NAMALWA (cell line): ENCODE measurements around the gene TUBG1.
"Not testable (repeated sequence)": the region's sequence is repeated elsewhere in the genome, so short reads cannot be mapped to it uniquely, and the experiment has no call there.

ENCODE experiments used
- DNase-seq: peaks from one replicate; pipeline ENCODE4 v3.0.0-alpha.2; 2015; ENCODE audit warnings: low spot score

TUBG1 gene

GRCh38 chr17:42623732-42624596 lies 14.5 kb downstream of the TUBG1 start:
- no peak for DNase-seq

- DNase-seq = not testable (repeated sequence)
Measured at GRCh38 chr17:42627032-42627764, 17.7 kb downstream of the TUBG1 start.

DNA sequence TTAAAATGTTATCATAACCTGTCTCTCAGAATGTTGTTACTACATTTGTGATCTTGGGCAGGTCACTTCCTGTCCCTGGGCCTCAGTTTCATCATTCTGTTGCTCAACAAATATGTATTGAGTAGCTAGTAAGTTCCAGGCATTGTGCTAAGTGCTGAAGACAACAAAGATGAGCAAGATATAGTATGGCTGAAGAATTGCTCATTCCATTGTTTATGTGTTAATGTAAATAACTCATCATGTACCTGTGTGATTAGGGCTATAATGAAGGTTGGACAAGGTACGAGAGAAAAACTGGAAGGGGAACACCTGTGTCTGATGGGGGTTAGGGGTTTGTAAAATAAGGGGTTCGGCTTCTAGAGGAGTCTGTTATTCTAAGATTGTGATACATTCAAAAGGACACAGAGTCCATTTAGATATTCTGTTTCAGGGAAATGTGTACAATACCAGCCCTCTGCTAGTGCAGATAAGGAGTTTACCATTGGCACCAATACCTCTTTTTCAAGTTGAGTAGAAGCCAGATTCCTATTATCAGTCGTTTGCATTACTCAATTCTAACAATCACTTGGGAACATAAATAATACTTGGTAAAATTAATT lies 20.0 kb downstream of the TUBG1 start:
- DNase-seq = no peak

DNA sequence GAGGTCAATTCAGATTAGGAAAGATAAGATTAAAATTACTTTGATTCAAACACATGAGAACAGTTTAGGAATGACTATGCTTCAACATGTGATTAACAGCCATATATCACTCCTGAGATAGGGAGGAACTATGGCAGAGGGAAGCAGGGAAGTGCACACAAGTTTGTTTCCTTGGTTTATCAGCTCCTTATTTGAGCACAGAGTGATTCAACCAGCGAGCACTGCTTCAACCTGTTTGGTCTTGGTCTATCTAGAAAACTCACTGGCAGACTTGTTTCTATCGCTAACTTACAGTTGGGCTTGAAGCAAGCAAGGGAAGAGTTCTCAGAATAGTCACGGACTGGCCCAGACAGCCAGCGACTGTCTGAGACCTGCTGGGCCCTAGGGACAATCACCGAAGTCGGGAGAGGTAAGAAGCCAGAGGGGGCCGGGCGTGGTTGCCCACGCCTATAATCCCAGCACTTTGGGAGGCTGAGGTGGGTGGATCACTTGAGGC lies 23.5 kb downstream of the TUBG1 start:
- no peak for DNase-seq

DNA sequence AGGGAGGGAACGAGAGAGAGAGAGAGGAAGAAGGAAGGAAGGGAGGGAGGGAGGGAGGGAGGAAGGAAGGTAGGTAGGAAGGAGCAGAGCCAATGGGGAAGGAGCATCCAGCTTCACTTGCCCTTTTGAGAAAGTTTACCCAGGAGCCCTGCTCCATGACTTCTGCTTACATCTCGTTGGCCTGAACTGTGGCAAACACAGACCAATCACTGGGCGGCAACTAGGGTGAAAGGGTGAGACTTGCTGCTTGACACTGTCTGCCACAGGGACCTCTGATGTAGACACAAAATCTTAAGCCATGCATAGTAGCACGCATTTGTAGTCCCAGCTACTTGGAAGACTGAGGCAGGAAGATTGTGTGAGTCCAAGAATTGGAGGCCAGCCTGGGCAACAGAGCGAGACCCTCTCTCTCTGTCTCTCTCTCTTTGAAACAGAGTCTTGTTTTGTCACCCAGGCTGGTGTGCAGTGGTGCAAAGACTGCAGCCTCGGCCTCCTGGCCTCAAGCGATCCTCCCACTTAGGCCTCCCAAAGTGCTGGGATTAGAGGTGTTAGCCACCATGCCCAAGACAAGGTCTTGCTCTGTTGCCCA lies 30.1 kb downstream of the TUBG1 start:
- no peak for DNase-seq

- no peak for DNase-seq
Measured at GRCh38 chr17:42640121-42640520, 30.6 kb downstream of the TUBG1 start.

DNA sequence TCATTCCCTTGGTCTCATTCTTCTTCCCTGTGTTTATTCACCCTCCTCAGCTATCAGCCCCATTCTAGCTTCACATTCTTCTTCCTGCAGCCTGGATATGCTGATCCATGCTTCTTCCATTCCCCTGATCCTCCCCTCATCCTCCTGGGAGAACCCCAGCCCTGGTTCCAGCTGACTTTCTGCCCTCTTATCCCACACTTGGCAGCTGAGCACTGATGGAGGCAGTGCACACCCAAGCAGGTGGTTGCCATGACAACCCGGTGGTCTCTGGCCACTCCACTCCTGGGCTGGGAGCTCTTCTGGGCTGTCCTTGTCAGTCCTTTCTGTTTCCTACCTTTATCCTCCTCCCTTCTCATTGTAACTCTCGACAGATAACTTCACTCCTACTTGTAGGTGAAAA lies 32.9 kb downstream of the TUBG1 start:
- DNase-seq = no peak

DNA sequence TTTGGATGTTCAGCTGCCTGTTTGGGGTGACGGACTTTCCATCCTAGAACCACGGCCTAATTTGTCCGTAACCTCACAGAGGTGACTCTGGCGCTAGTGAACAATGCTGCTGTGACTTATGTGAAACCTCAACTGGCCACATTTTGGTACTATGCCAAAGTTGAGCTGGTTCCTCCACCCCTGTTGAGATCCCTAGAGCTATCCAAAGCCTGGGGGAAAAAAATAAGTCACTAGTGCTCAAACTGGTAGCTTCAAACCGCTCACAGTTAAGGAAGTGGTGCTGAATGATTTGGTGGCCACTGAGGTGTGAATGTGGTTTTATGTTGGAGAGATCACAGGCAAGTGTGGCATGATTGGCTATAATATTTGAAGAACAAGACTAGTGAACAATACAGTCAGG lies 38.3 kb downstream of the TUBG1 start:
- DNase-seq = no peak

- DNase-seq = no peak
Measured at GRCh38 chr17:42651392-42651791, 41.9 kb downstream of the TUBG1 start.

- DNase-seq = no peak
Measured at GRCh38 chr17:42653179-42654124, 44.0 kb downstream of the TUBG1 start.

- DNase-seq = no peak
Measured at GRCh38 chr17:42655528-42655927, 46.0 kb downstream of the TUBG1 start.

DNA sequence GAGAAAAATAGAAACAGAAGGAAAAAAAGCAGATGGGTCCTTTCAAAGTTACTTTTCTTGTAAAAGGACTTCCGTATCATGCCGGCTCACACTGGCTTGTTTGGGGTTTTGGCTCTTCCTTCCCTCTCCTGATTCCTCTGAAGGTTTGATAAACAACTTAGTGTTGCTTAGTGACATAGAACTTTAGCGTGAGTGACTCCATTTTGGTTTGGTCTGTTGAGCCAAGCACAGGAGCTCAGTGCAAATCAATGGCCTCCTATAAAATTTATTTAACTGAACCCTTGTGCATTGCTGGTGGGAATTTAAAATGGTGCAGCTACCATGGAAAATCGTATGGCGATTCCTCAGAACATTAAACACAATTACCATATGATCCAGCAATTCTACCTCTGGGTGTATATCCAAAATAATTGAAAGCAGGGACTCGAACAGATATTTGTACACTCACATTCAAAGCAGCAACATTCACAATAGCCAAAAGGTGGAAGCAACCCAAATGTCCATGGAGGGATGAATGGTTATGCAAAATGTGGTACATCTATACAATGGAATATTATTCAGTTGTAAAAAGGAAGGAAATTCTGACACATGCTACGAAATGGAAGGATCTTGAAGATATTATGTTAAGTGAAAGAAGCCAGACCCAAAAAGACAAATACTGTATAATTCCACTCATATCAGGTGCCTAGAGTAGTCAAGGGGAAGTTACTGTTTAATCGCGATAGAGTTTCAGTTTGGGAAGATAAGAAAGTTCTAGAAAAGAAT lies 48.5 kb downstream of the TUBG1 start:
- DNase-seq = no peak

- peak; percentile 70 for DNase-seq
Measured at GRCh38 chr17:42659079-42659931, 49.8 kb downstream of the TUBG1 start, which contains the start of gene TUBG2. Gene TUBG2 (plus strand): TSS chr17:42659284. CDS start chr17:42659504, 220 bp downstream.

- DNase-seq = not testable (repeated sequence)
Measured at GRCh38 chr17:42659932-42660274, 50.4 kb downstream of the TUBG1 start.

- no peak for DNase-seq
Measured at GRCh38 chr17:42660692-42661345, 51.3 kb downstream of the TUBG1 start.
